CD14-positive monocyte (primary cell): ENCODE data around the gene SUFU. TPM values are rescaled to one million over a fixed set of nuclear protein-coding genes. Genes with fewer than 3 reads are reported as not detected.
"Not testable (repeated sequence)": the region's sequence is repeated elsewhere in the genome, so short reads cannot be mapped to it uniquely, and the experiment has no call there.

Source experiments
- DNase-seq, 3 donors: peaks; one replicate each; pipeline ENCODE4 v3.0.0-alpha.2; 2011 to 2022
- H2AFZ ChIP-seq: 2 replicates; pipeline ENCODE4 v1.6.0; 2012; ENCODE audit warnings: mild to moderate bottlenecking, low read depth, low read length, inconsistent platforms; ENCODE audit not compliant: insufficient read depth, poor library complexity, severe bottlenecking
- H3K27ac ChIP-seq, 2 donors: 1 replicate in 1 of 2; 2 replicates in 1 of 2; pipeline ENCODE4 v1.5.1; 2012 to 2013; ENCODE audit warnings: low read length in 2 of 2, control low read depth in 1 of 2, inconsistent platforms in 1 of 2, low read depth in 1 of 2, mild to moderate bottlenecking in 1 of 2
- H3K27me3 ChIP-seq, 2 donors: one replicate each; pipeline versions ENCODE4 v1.6.0 to v1.6.1; 2011 to 2013; ENCODE audit warnings: low read length in 2 of 2; ENCODE audit not compliant: control insufficient read depth in 2 of 2, insufficient read depth in 2 of 2
- H3K36me3 ChIP-seq, 2 donors: replicated peaks in 1 of 2; 1 replicate in 1 of 2; 2 replicates in 1 of 2; pipeline versions ENCODE4 v1.5.1 to v1.6.1; 2012 to 2013; ENCODE audit warnings: low read length in 2 of 2, control low read depth in 1 of 2, inconsistent platforms in 1 of 2, mild to moderate bottlenecking in 1 of 2; ENCODE audit not compliant: insufficient read depth in 2 of 2, control insufficient read depth in 1 of 2
- H3K4me1 ChIP-seq, 2 donors: 1 replicate in 1 of 2; 2 replicates in 1 of 2; pipeline versions ENCODE4 v1.5.1 to v1.6.1; 2012 to 2013; ENCODE audit warnings: low read length in 2 of 2, control low read depth in 1 of 2, inconsistent platforms in 1 of 2, mild to moderate bottlenecking in 1 of 2, moderate library complexity in 1 of 2; ENCODE audit not compliant: insufficient read depth in 2 of 2, control insufficient read depth in 1 of 2
- H3K4me2 ChIP-seq: replicated peaks from 2 replicates; pipeline ENCODE3; 2012; ENCODE audit warnings: low read length, moderate library complexity, mild to moderate bottlenecking; ENCODE audit not compliant: poor library complexity, severe bottlenecking; ENCODE audit errors: extremely low read depth
- H3K4me3 ChIP-seq, 3 experiments: fragments of 200-600 bp in 1 of 3; sonication (generic) in 1 of 3; replicated peaks in 1 of 3; 1 replicate in 2 of 3; 2 replicates in 1 of 3; pipeline ENCODE4 v1.5.1; 2011 to 2013; ENCODE audit warnings: low read length in 3 of 3, mild to moderate bottlenecking in 3 of 3, control low read depth in 2 of 3, low read depth in 2 of 3, inconsistent platforms in 1 of 3, moderate library complexity in 1 of 3
- H3K79me2 ChIP-seq: 2 replicates; pipeline ENCODE4 v1.6.0; 2012; ENCODE audit warnings: mild to moderate bottlenecking, control low read depth, inconsistent platforms, low read length, moderate library complexity; ENCODE audit not compliant: insufficient read depth
- H3K9ac ChIP-seq: 2 replicates; pipeline ENCODE4 v1.6.0; 2017; ENCODE audit warnings: low read length, mild to moderate bottlenecking; ENCODE audit not compliant: insufficient read depth, poor library complexity, severe bottlenecking
- H3K9me3 ChIP-seq, 2 donors: replicated peaks in 1 of 2; 1 replicate in 1 of 2; 2 replicates in 1 of 2; pipeline versions ENCODE4 v1.5.1 to v1.6.1; 2012 to 2013; ENCODE audit warnings: low read length in 2 of 2, control low read depth in 1 of 2; ENCODE audit not compliant: control insufficient read depth in 1 of 2, insufficient read depth in 1 of 2
- H4K20me1 ChIP-seq: 2 replicates; pipeline ENCODE4 v1.6.0; 2012; ENCODE audit warnings: mild to moderate bottlenecking, low read length, control low read depth, moderate library complexity; ENCODE audit not compliant: insufficient read depth
- H3K27ac Mint-ChIP-seq, 7 donors: one replicate each; pipeline ENCODE4 v1.8.0; 2020; ENCODE audit warnings: mild to moderate bottlenecking in 7 of 7, mixed read lengths in 7 of 7, moderate library complexity in 6 of 7, inconsistent platforms in 2 of 7
- H3K27me3 Mint-ChIP-seq, 3 donors: one replicate each; pipeline ENCODE4 v1.8.0; 2021 to 2022; ENCODE audit warnings: low read depth in 3 of 3, mild to moderate bottlenecking in 3 of 3, mixed read lengths in 3 of 3, moderate library complexity in 3 of 3, inconsistent platforms in 1 of 3
- H3K36me3 Mint-ChIP-seq, 2 donors: one replicate each; pipeline ENCODE4 v1.8.0; 2020; ENCODE audit warnings: mixed read lengths in 2 of 2, inconsistent platforms in 1 of 2, mild to moderate bottlenecking in 1 of 2
- H3K4me1 Mint-ChIP-seq: one replicate; pipeline ENCODE4 v1.8.0; 2020; ENCODE audit warnings: mild to moderate bottlenecking, mixed read lengths
- H3K4me3 Mint-ChIP-seq, 2 donors: one replicate each; pipeline ENCODE4 v1.8.0; 2020; ENCODE audit warnings: mild to moderate bottlenecking in 2 of 2, mixed read lengths in 2 of 2, moderate library complexity in 1 of 2
- H3K9me3 Mint-ChIP-seq, 7 donors: one replicate each; pipeline ENCODE4 v1.8.0; 2020 to 2022; ENCODE audit warnings: mixed read lengths in 7 of 7, mild to moderate bottlenecking in 6 of 7, moderate library complexity in 6 of 7, inconsistent platforms in 2 of 7
- WGBS: methylation state at CpG from one replicate; pipeline ENCODE4 v1.1.5; 2013; ENCODE audit warnings: missing lambda C conversion rate; ENCODE audit not compliant: insufficient coverage; 5-methylcytosine and 5-hydroxymethylcytosine counted together
- intact Hi-C, 2 donors: fragments of 100-400 bp; cut with micrococcal nuclease; formaldehyde crosslinking; loops; one replicate each; pipeline versions ENCODE4 v1.15.0 to v1.15.1; 2023
- polyA plus RNA-seq, 3 donors: library from polyadenylated mRNA; depleted of rRNA in 1 of 3; unstranded in 2 of 3; stranded (reverse) in 1 of 3; fragments of 300-500 nt in 2 of 3; fragments of >200 nt in 1 of 3; fragmentation: Illumina TruSeq in 2 of 3; gene quantifications; 1 replicate in 2 of 3; 2 replicates in 1 of 3; pipeline ENCODE4 v1.2.3, GENCODE V29; 2012 to 2021
- TF ChIP-seq, protein P1 (sequence below): fragments of 200-600 bp; IDR thresholded peaks from one replicate; pipeline ENCODE4 v1.8.0; 2022; ENCODE audit warnings: antibody characterized with exemption, mild to moderate bottlenecking

Gene SUFU
- polyA plus RNA-seq, 3 donors: 3.2 to 10.0 (median 5.7) TPM

DNA sequence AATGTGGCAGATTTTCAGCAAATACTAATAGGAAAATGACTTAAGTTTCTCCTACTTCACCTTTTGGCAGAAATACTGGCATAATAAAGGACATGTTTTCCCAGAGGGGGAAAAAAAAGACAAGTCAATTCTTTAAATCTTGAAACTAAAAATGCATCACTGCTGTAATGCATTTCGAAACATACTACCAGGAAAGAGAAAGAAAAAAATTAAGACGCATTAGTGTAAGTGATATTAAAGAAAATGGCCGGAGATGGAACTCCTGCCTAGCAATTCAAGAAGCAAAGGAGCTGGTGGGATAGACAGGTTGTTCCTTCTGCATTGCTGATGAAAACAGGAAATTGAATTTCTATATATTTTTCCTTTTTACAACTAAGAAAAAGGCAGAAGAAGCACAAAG is 4.4 kb upstream of the SUFU start:
- DNase-seq: no peak
- Histone ChIP-seq H3K27me3 (no peaks in the 10 kb centered on the region), H3K36me3 (peaks cover 0 to 27% of the 10 kb centered on the region in 2 donors), H3K4me3 (no peak overlapping the region), H3K4me2 (no peak overlapping the region), H3K9me3 (no peaks in the 10 kb centered on the region), H3K27ac (peak overlapping the region in 1 of 2 donors; percentile 40), H2AFZ (no peak overlapping the region), H4K20me1 (peaks cover 77% of the 10 kb centered on the region), H3K9ac (no peak overlapping the region), H3K4me1 (peaks cover 27 to 33% of the 10 kb centered on the region in 2 donors), H3K79me2 (peaks cover 85% of the 10 kb centered on the region)
- Mint-ChIP-seq H3K27me3 (no peaks in the 10 kb centered on the region), H3K4me1 (peaks cover 12% of the 10 kb centered on the region), H3K4me3 (no peak overlapping the region), H3K27ac (peak overlapping the region in 2 of 7 donors; percentile 30 to 50), H3K9me3 (no peaks in the 10 kb centered on the region), H3K36me3 (peaks cover 5 to 28% of the 10 kb centered on the region in 2 donors)
- intact Hi-C loops: no loop called here
- WGBS: no CpG with 5 or more reads among the region's 3 CpGs
- TF ChIP-seq, protein P1, sequence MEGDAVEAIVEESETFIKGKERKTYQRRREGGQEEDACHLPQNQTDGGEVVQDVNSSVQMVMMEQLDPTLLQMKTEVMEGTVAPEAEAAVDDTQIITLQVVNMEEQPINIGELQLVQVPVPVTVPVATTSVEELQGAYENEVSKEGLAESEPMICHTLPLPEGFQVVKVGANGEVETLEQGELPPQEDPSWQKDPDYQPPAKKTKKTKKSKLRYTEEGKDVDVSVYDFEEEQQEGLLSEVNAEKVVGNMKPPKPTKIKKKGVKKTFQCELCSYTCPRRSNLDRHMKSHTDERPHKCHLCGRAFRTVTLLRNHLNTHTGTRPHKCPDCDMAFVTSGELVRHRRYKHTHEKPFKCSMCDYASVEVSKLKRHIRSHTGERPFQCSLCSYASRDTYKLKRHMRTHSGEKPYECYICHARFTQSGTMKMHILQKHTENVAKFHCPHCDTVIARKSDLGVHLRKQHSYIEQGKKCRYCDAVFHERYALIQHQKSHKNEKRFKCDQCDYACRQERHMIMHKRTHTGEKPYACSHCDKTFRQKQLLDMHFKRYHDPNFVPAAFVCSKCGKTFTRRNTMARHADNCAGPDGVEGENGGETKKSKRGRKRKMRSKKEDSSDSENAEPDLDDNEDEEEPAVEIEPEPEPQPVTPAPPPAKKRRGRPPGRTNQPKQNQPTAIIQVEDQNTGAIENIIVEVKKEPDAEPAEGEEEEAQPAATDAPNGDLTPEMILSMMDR: no peak

- H3K27ac Mint-ChIP-seq, H3K27me3 ChIP-seq, H3K27me3 Mint-ChIP-seq, H3K9me3 ChIP-seq, H2AFZ ChIP-seq, H3K9ac ChIP-seq, H3K27ac ChIP-seq, H3K9me3 Mint-ChIP-seq, DNase-seq, H3K4me3 Mint-ChIP-seq: not testable (repeated sequence)
- H3K36me3 Mint-ChIP-seq: peaks cover 8 to 23% of the 10 kb centered on the region in 2 donors
- H3K4me2 ChIP-seq: peak overlapping the region; percentile 95
- H3K36me3 ChIP-seq: peaks cover 0 to 24% of the 10 kb centered on the region in 2 donors
- H3K4me1 Mint-ChIP-seq: peaks cover 24% of the 10 kb centered on the region
- peaks cover 76% of the 10 kb centered on the region for H4K20me1 ChIP-seq
- intact Hi-C loops: loop anchor here (5.0 to 10.0 kb wide), 5 partner anchors 38 to 366 kb away; partner anchors contain the start of genes PPRC1 (in 2 of the 2), ELOVL3 (in 1 of the 2) and WBP1L (in 1 of the 2)
- H3K79me2 ChIP-seq: peaks cover 84% of the 10 kb centered on the region
- H3K4me3 ChIP-seq: peak overlapping the region in 1 of 3 experiments; percentile 93
- WGBS: 94% methylated on average over 5 of the region's 13 CpGs
- peaks cover 38 to 44% of the 10 kb centered on the region in 2 donors for H3K4me1 ChIP-seq
Observed at GRCh38 chr10:102500686-102501085, 3.1 kb upstream of the SUFU start.
